Tibial artery (tissue), 4 donors: ENCODE results near the gene DPYSL3.
A peak's percentile ranks its signal among the peaks of the same experiment; 100 is the strongest.
"Not testable (repeated sequence)": the region's sequence is repeated elsewhere in the genome, so short reads cannot be mapped to it uniquely, and the experiment has no call there.

Experiments used
- DNase-seq, 2 donors: peaks; one replicate each; pipeline ENCODE4 v3.0.0-alpha.2; 2019
- H3K27ac ChIP-seq, 2 donors: fragments of 200-600 bp; sonication (generic) in 1 of 2; 1 replicate in 1 of 2; 2 replicates in 1 of 2; pipeline ENCODE4 v1.5.1; 2018 to 2019; ENCODE audit warnings: mild to moderate bottlenecking in 1 of 2
- H3K27me3 ChIP-seq, 2 donors: fragments of 200-600 bp; sonication (generic) in 1 of 2; one replicate each; pipeline versions ENCODE4 v1.5.1 to v1.6.0; 2016 to 2019
- H3K36me3 ChIP-seq, 3 donors: fragments of 200-600 bp; sonication (generic) in 2 of 3; one replicate each; pipeline ENCODE4 v1.5.1; 2016 to 2019; ENCODE audit warnings: mild to moderate bottlenecking in 2 of 3
- H3K4me1 ChIP-seq, 4 donors: fragments of 200-600 bp; sonication (generic) in 2 of 4; 1 replicate in 3 of 4; 2 replicates in 1 of 4; pipeline ENCODE4 v1.5.1; 2016 to 2019
- H3K4me3 ChIP-seq, 2 donors: fragments of 200-600 bp; sonication (generic) in 1 of 2; 1 replicate in 1 of 2; 2 replicates in 1 of 2; pipeline ENCODE4 v1.5.1; 2018 to 2019; ENCODE audit warnings: mild to moderate bottlenecking in 2 of 2
- H3K9me3 ChIP-seq, 3 donors: fragments of 200-600 bp; sonication (generic) in 1 of 3; one replicate each; pipeline ENCODE4 v1.5.1; 2016 to 2019
- CTCF ChIP-seq, 2 experiments: fragments of 200-600 bp in 1 of 2; fragments of 450-650 bp in 1 of 2; IDR thresholded peaks; one replicate each; pipeline ENCODE4 v1.5.1; 2017 to 2019; ENCODE audit warnings: antibody characterized with exemption in 2 of 2, mild to moderate bottlenecking in 1 of 2, moderate library complexity in 1 of 2
- intact Hi-C: fragments of 100-400 bp; cut with DNase I; formaldehyde crosslinking; loops from one replicate; pipeline ENCODE4 v1.15.0; 2023; ENCODE audit warnings: low total_unique reads

Gene DPYSL3

GRCh38 chr5:147371290-147371689 is 138.6 kb downstream of the DPYSL3 start:
- no peak overlapping the region for H3K4me3 ChIP-seq
- intact Hi-C loops, result loop anchor here (5.0 kb wide), 1 partner anchor 144 kb away; no protein-coding TSS in a partner anchor
- H3K9me3 ChIP-seq, result no peaks in the 10 kb centered on the region
- H3K4me1 ChIP-seq, result peaks cover 0 to 10% (median 2%) of the 10 kb centered on the region in 4 donors
- no peak for TF ChIP-seq CTCF (IDR thresholded peaks at IDR 0.05)
- no peak for DNase-seq
- no peaks in the 10 kb centered on the region for H3K36me3 ChIP-seq
- H3K27ac ChIP-seq, result no peak overlapping the region
- no peaks in the 10 kb centered on the region for H3K27me3 ChIP-seq

- Histone ChIP-seq H3K36me3 (no peaks in the 10 kb centered on the region), H3K27me3 (no peaks in the 10 kb centered on the region), H3K4me3 (peak overlapping the region in 1 of 2 donors; percentile 8), H3K9me3 (no peaks in the 10 kb centered on the region), H3K4me1 (peaks cover 0 to 10% (median 2%) of the 10 kb centered on the region in 4 donors), H3K27ac (peak overlapping the region in 1 of 2 donors; percentile 55)
- intact Hi-C loops, result loop anchor here (5.0 kb wide), 1 partner anchor 143 kb away; no protein-coding TSS in a partner anchor
- DNase-seq, result no peak
- TF ChIP-seq CTCF (IDR thresholded peaks at IDR 0.05), result peak; percentile 72 to 82
These were observed 140.0 kb downstream of the DPYSL3 start for GRCh38 chr5:147369742-147370374.

- H3K36me3 ChIP-seq, H3K4me1 ChIP-seq, H3K4me3 ChIP-seq, intact Hi-C loops, H3K9me3 ChIP-seq, DNase-seq, H3K27me3 ChIP-seq, H3K27ac ChIP-seq: not testable (repeated sequence)
These were observed 142.5 kb downstream of the DPYSL3 start for GRCh38 chr5:147367381-147367780.

GRCh38 chr5:147361441-147362175 is 148.3 kb downstream of the DPYSL3 start:
- Histone ChIP-seq H3K27me3 (no peaks in the 10 kb centered on the region), H3K4me3 (no peak overlapping the region), H3K4me1 (peaks cover 0 to 11% (median 0%) of the 10 kb centered on the region in 4 donors), H3K9me3 (no peaks in the 10 kb centered on the region), H3K27ac (no peak overlapping the region), H3K36me3 (no peaks in the 10 kb centered on the region)
- no peak for TF ChIP-seq CTCF (IDR thresholded peaks at IDR 0.05)
- DNase-seq, result no peak
- intact Hi-C loops, result no loop called here

GRCh38 chr5:147360816-147361215 is 149.1 kb downstream of the DPYSL3 start:
- H3K4me1 ChIP-seq, result peaks cover 0 to 11% (median 0%) of the 10 kb centered on the region in 4 donors
- no peak overlapping the region for H3K27ac ChIP-seq
- intact Hi-C loops, result no loop called here
- DNase-seq, result no peak
- no peaks in the 10 kb centered on the region for H3K27me3 ChIP-seq
- no peak overlapping the region for H3K4me3 ChIP-seq
- H3K36me3 ChIP-seq, result no peaks in the 10 kb centered on the region
- H3K9me3 ChIP-seq, result no peaks in the 10 kb centered on the region
- TF ChIP-seq CTCF (IDR thresholded peaks at IDR 0.05), result no peak

GRCh38 chr5:147359581-147359980 is 150.3 kb downstream of the DPYSL3 start:
- no peak overlapping the region for H3K4me3 ChIP-seq
- H3K27ac ChIP-seq, result no peak overlapping the region
- TF ChIP-seq CTCF (IDR thresholded peaks at IDR 0.05), result no peak

More at GRCh38 chr5:147359581-147359980, 150.3 kb downstream of the DPYSL3 start:
- Histone ChIP-seq H3K9me3 (no peaks in the 10 kb centered on the region), H3K27me3 (no peaks in the 10 kb centered on the region), H3K4me1 (peaks cover 0 to 11% (median 0%) of the 10 kb centered on the region in 4 donors), H3K36me3 (no peaks in the 10 kb centered on the region)
- intact Hi-C loops, result no loop called here
- no peak for DNase-seq
